GM12864 (cell line): Measurements from ENCODE around the gene ATOSA.
A peak's percentile ranks its signal among the peaks of the same experiment; 100 is the strongest.

Source experiments
- DNase-seq: peaks from one replicate; pipeline ENCODE4 v3.0.0-alpha.2; 2011; ENCODE audit warnings: low read depth
- H3K4me3 ChIP-seq: 2 replicates; pipeline ENCODE4 v1.5.1; 2011; ENCODE audit warnings: mild to moderate bottlenecking, low read depth, low read length, control low read depth
- CTCF ChIP-seq: IDR thresholded peaks from 2 replicates; pipeline ENCODE4 v1.5.1; 2011; ENCODE audit warnings: low read depth, mild to moderate bottlenecking, moderate library complexity, low read length, control low read depth, inconsistent platforms; ENCODE audit errors: missing control alignments

ATOSA gene

DNA sequence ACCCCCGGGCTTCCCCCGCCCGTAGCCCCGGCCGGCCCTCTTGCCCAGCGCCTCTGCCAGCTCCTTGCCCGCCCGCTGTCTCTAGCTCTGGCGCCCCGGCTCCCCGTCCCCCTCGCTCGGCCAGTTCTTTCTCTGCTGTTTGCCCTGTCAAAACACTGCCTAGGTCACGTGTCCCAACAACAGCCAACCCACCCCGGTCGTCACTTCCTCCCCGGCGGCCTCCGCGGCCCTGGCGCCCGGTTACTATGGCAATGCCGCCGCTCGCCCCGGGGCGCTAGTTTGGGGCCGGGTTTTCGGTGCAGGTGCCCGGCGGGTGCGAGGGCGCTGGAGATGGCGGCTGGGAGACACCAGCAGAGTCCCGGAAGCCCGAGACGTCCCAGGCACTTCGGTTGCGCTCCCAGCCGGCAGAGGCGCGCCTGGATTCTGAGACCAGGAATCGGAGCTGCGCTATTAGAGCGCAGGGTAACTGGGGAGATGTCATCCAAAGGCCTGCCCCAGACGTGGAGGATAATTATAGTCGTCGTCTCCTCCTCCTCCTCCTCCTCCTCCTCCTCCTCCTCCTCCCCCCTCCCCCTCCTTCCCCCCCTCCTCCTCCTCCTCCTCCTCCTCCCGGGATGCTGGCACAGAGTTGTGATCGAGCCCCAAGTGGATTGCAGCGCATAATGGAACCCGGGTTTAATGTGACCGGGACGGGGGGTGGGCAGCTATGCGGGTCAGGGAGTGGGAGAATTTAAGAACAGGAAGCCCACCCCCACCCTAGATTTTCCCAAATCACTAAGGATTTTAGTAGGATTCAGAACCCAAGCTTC is at the start of gene ATOSA:
Gene ATOSA (minus strand): TSS at position 157 of the 809 bp plus-strand sequence. CDS start 1,367 bp downstream, outside the sequence.
- peak; percentile 60 for DNase-seq
- TF ChIP-seq CTCF: no peak
- peak within 1 kb of the TSS; percentile 99 for H3K4me3 ChIP-seq

DNA sequence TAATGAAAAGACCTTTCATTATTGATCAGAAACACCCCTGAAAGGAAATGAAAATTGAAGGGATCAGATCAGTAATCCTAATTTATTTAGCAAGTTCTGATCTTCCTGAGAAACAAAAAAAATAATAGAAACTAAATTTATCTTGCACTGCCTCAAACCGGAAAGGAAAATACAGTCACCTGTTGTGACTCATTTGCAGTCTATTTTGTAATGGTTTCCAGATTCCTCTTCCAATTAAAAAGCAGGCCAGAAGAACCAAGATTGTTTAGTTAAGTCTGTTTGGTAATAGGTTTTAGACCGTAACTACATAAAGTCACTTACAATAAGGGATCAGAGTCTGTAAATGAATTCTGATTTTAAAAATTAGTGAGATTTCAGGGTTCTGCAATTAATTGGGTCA is 49.7 kb upstream of the ATOSA start:
- H3K4me3 ChIP-seq: no peak overlapping the region
- TF ChIP-seq CTCF: no peak
- no peak for DNase-seq

- no peak overlapping the region for H3K4me3 ChIP-seq
- no peak for DNase-seq
- TF ChIP-seq CTCF: no peak
These were observed 48.6 kb upstream of the ATOSA start for GRCh38 chr15:52727815-52728214.

- DNase-seq: no peak
- no peak for TF ChIP-seq CTCF
- H3K4me3 ChIP-seq: no peak overlapping the region
These were observed 47.0 kb upstream of the ATOSA start for GRCh38 chr15:52726195-52726594.

DNA sequence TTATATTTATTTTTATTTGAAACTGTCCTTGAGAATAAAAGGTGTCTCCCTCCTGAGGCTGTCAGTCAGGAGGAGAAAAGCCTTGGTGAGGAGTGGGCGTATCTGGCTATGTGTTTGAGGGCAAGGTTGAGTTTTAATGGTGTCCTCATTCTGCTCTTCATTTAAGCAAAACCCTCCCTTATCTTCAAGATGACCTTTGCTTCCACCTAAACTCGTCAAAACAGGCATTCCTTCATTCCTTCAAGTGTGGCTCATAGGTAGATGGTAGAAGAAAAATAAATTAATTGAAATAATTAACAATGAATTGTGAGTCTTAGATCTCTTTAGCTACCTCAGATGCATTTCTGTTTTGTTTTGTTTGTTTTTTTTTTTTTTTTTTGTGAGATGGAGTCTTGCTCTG is 39.4 kb upstream of the ATOSA start:
- no peak for TF ChIP-seq CTCF
- H3K4me3 ChIP-seq: no peak overlapping the region
- DNase-seq: no peak

DNA sequence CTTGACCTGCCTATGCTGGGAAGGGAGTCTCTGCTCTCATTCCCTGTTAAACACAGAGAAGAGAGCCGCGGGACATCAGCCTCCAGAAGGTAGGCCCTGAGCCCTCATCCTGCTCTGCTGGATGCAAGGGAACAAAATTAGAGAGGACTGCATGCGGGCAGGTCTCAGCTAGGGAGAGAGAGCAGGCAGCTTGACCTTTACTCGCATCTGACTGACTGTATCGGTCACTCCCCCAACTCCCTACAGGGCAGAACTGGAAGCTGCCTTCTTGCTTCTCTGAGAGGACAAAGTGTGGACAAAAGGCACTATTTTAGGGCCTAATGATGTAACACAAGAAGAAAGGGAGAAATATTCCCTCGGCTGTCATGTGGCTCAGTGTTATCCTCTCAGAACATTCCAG is 38.7 kb upstream of the ATOSA start:
- H3K4me3 ChIP-seq: no peak overlapping the region
- no peak for TF ChIP-seq CTCF
- no peak for DNase-seq

DNA sequence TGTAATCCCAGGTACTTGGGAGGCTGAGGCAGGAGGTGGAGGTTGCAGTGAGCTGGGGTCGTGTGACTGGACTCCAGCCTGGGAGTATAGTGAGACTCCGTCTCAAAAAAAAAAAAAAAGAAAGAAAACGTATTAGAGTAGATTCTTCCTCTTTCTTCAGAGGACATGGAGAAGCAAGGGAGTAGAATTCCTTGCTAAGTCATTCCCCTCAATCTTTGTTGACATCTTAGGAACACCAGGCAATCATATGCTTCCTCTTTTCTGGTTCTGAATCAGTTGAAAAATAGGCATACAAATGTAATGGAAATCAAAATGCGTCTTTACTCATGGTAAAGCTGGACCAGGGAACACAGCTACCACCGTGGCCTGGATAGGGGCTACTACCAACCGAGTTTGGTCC is 38.3 kb upstream of the ATOSA start:
- no peak for TF ChIP-seq CTCF
- H3K4me3 ChIP-seq: no peak overlapping the region

More for the DNA sequence above, 38.3 kb upstream of the ATOSA start:
- DNase-seq: no peak
